Activated CD4-positive, alpha-beta T cell treated with anti-CD3 and anti-CD28 coated beads, Interleukin-2, amount 50 U/mL, for 24 hours (primary cell): Measurements from ENCODE around the gene PNPLA6.
"Not testable (repeated sequence)": the region's sequence is repeated elsewhere in the genome, so short reads cannot be mapped to it uniquely, and the experiment has no call there.

Source experiments
- DNase-seq, 2 donors: peaks; one replicate each; pipeline ENCODE4 v3.0.0-alpha.2; 2020; ENCODE audit warnings: low read depth in 1 of 2, low spot score in 1 of 2

PNPLA6 gene

GRCh38 chr19:7550987-7551761, 15.7 kb downstream of the PNPLA6 start:
- no peak for DNase-seq

GRCh38 chr19:7552781-7553180, 17.3 kb downstream of the PNPLA6 start:
- DNase-seq = no peak

GRCh38 chr19:7554565-7554964, 19.0 kb downstream of the PNPLA6 start:
- no peak for DNase-seq

- no peak for DNase-seq
Observed at GRCh38 chr19:7554990-7555864, 19.7 kb downstream of the PNPLA6 start.

- no peak for DNase-seq
Observed at GRCh38 chr19:7556696-7557315, 21.3 kb downstream of the PNPLA6 start.

GRCh38 chr19:7558667-7559066, 23.1 kb downstream of the PNPLA6 start:
- no peak for DNase-seq

GRCh38 chr19:7559102-7559501, 23.6 kb downstream of the PNPLA6 start:
- no peak for DNase-seq

GRCh38 chr19:7560255-7560654, 24.7 kb downstream of the PNPLA6 start:
- DNase-seq = no peak

GRCh38 chr19:7561325-7561724, 25.8 kb downstream of the PNPLA6 start:
- DNase-seq = no peak

GRCh38 chr19:7562646-7563393, 27.3 kb downstream of the PNPLA6 start:
- DNase-seq = no peak

- no peak for DNase-seq
Observed at GRCh38 chr19:7564866-7565265, 29.3 kb downstream of the PNPLA6 start.

- DNase-seq = no peak
Observed at GRCh38 chr19:7565332-7565731, 29.8 kb downstream of the PNPLA6 start.

GRCh38 chr19:7570761-7571160, 35.2 kb downstream of the PNPLA6 start:
- DNase-seq = no peak

GRCh38 chr19:7575434-7576040, 40.0 kb downstream of the PNPLA6 start:
- no peak for DNase-seq

- not testable (repeated sequence) for DNase-seq
Observed at GRCh38 chr19:7577422-7577821, 41.9 kb downstream of the PNPLA6 start.

GRCh38 chr19:7578127-7578526, 42.6 kb downstream of the PNPLA6 start:
- no peak for DNase-seq

GRCh38 chr19:7579182-7579581, 43.7 kb downstream of the PNPLA6 start:
- DNase-seq = no peak

- DNase-seq = no peak
Observed at GRCh38 chr19:7582446-7582845, 46.9 kb downstream of the PNPLA6 start.

- DNase-seq = no peak
Observed at GRCh38 chr19:7589822-7590221, 54.3 kb downstream of the PNPLA6 start.

- DNase-seq = no peak
Observed at GRCh38 chr19:7590256-7590655, 54.7 kb downstream of the PNPLA6 start.
